Measurements from ENCODE around the gene ZNF425.
A peak's percentile ranks its signal among the peaks of the same experiment; 100 is the strongest.

The ZNF425 gene

GRCh38 chr7:149161241-149161848 is 35.2 kb upstream of the ZNF425 start:
- TF ChIP-seq CTCF (conservative IDR thresholded peaks at IDR 0.05; ENCODE audit: low read length): no peak
- H3K4me3 ChIP-seq (ENCODE audit: low read length): no peak overlapping the region
- no peak for DNase-seq (ENCODE audit: low read depth)

- TF ChIP-seq CTCF (conservative IDR thresholded peaks at IDR 0.05; ENCODE audit: low read length): no peak
- no peak for DNase-seq (ENCODE audit: low read depth)
- no peak overlapping the region for H3K4me3 ChIP-seq (ENCODE audit: low read length)
These were observed 30.8 kb upstream of the ZNF425 start for GRCh38 chr7:149156898-149157297.

GRCh38 chr7:149154056-149154455 is 27.9 kb upstream of the ZNF425 start:
- no peak for DNase-seq (ENCODE audit: low read depth)
- TF ChIP-seq CTCF (conservative IDR thresholded peaks at IDR 0.05; ENCODE audit: low read length): no peak
- H3K4me3 ChIP-seq (ENCODE audit: low read length): no peak overlapping the region

GRCh38 chr7:149153346-149153745 is 27.2 kb upstream of the ZNF425 start:
- TF ChIP-seq CTCF (conservative IDR thresholded peaks at IDR 0.05; ENCODE audit: low read length): no peak
- H3K4me3 ChIP-seq (ENCODE audit: low read length): no peak overlapping the region
- no peak for DNase-seq (ENCODE audit: low read depth)

GRCh38 chr7:149150981-149151380 is 24.9 kb upstream of the ZNF425 start:
- DNase-seq (ENCODE audit: low read depth): no peak
- no peak for TF ChIP-seq CTCF (conservative IDR thresholded peaks at IDR 0.05; ENCODE audit: low read length)
- H3K4me3 ChIP-seq (ENCODE audit: low read length): no peak overlapping the region

GRCh38 chr7:149147752-149148653 is 21.9 kb upstream of the ZNF425 start:
- peak overlapping the region; percentile 81 for H3K4me3 ChIP-seq (ENCODE audit: low read length)
- no peak for TF ChIP-seq CTCF (conservative IDR thresholded peaks at IDR 0.05; ENCODE audit: low read length)
- peak; percentile 54 for DNase-seq (ENCODE audit: low read depth)

All from AG10803 (cell line).